Liver (tissue), 3 donors: ENCODE measurements around the gene SERINC5.

Experiments used
- GABPA ChIP-seq, 2 donors: IDR thresholded peaks in 1 of 2; conservative IDR thresholded peaks in 1 of 2; 2 replicates each; pipeline ENCODE4 v1.6.1; 2016; ENCODE audit warnings: antibody characterized with exemption in 2 of 2, mild to moderate bottlenecking in 1 of 2, moderate library complexity in 1 of 2
- JUND ChIP-seq, 2 donors: IDR thresholded peaks; 2 replicates each; pipeline ENCODE4 v1.6.1; 2016; ENCODE audit warnings: antibody characterized with exemption in 2 of 2
- RAD21 ChIP-seq, 2 donors: IDR thresholded peaks; 2 replicates each; pipeline ENCODE4 v1.6.1; 2016; ENCODE audit warnings: antibody characterized with exemption in 2 of 2, mild to moderate bottlenecking in 2 of 2
- YY1 ChIP-seq: IDR thresholded peaks from 2 replicates; pipeline ENCODE4 v1.6.1; 2016; ENCODE audit warnings: antibody characterized with exemption, mild to moderate bottlenecking
- TF ChIP-seq, protein P1 (sequence below): IDR thresholded peaks from 2 replicates; pipeline ENCODE4 v1.6.1; 2016; ENCODE audit warnings: antibody characterized with exemption
- TF ChIP-seq, protein P2 (sequence below): fragments of 150-350 bp; IDR thresholded peaks from 2 replicates; pipeline ENCODE4 v1.5.1; 2017; ENCODE audit warnings: improper control_type of control experiment, low read depth, low read length; ENCODE audit not compliant: missing input control
- donor health status: healthy.
- donor health status: healthy.

- TF ChIP-seq RAD21 (IDR thresholded peaks at IDR 0.05) (no peak), JUND (IDR thresholded peaks at IDR 0.05) (no peak), YY1 (no peak), GABPA (IDR thresholded peaks at IDR 0.05 in 1 of 2, conservative IDR thresholded peaks at IDR 0.05 in 1 of 2) (no peak)
- TF ChIP-seq, protein P1, sequence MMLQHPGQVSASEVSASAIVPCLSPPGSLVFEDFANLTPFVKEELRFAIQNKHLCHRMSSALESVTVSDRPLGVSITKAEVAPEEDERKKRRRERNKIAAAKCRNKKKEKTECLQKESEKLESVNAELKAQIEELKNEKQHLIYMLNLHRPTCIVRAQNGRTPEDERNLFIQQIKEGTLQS = no peak
- TF ChIP-seq, protein P2, sequence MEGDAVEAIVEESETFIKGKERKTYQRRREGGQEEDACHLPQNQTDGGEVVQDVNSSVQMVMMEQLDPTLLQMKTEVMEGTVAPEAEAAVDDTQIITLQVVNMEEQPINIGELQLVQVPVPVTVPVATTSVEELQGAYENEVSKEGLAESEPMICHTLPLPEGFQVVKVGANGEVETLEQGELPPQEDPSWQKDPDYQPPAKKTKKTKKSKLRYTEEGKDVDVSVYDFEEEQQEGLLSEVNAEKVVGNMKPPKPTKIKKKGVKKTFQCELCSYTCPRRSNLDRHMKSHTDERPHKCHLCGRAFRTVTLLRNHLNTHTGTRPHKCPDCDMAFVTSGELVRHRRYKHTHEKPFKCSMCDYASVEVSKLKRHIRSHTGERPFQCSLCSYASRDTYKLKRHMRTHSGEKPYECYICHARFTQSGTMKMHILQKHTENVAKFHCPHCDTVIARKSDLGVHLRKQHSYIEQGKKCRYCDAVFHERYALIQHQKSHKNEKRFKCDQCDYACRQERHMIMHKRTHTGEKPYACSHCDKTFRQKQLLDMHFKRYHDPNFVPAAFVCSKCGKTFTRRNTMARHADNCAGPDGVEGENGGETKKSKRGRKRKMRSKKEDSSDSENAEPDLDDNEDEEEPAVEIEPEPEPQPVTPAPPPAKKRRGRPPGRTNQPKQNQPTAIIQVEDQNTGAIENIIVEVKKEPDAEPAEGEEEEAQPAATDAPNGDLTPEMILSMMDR = no peak
These were observed 112.4 kb downstream of the SERINC5 start for GRCh38 chr5:80143491-80143890.
